CD4-positive, alpha-beta T cell (primary cell): ENCODE data around the gene PCSK1. TPM values are rescaled to one million over a fixed set of nuclear protein-coding genes. Genes with fewer than 3 reads are reported as not detected.
"Not testable (repeated sequence)": the region's sequence is repeated elsewhere in the genome, so short reads cannot be mapped to it uniquely, and the experiment has no call there.

Source experiments
- ATAC-seq: fragments of 200-7000 bp; cut with Tn5 transposase; one replicate; pipeline ENCODE4 v1.10.0; 2022; ENCODE audit warnings: mild to moderate bottlenecking; ENCODE audit not compliant: poor library complexity
- CTCF ChIA-PET: fragments of 350-600 bp; sonication (Branson Sonifier 250); formaldehyde crosslinking; loops from one replicate; lab custom pipeline; 2021; ENCODE audit warnings: antibody characterized with exemption, inconsistent platforms; lab: Charles Lee
- POLR2A ChIA-PET: fragments of 350-600 bp; sonication (Branson Sonifier 250); formaldehyde crosslinking; loops from one replicate; lab custom pipeline; 2021; ENCODE audit warnings: antibody characterized with exemption, inconsistent platforms; lab: Charles Lee
- DNase-seq, 14 experiments: peaks; one replicate each; pipeline ENCODE4 v3.0.0-alpha.2; 2013 to 2020; ENCODE audit warnings: mixed read lengths in 2 of 14
- H3K27ac ChIP-seq, 2 donors: one replicate each; pipeline versions ENCODE4 v1.5.1 to v1.7.0; 2013; ENCODE audit warnings: low read length in 2 of 2, low read depth in 1 of 2, mild to moderate bottlenecking in 1 of 2
- H3K27me3 ChIP-seq, 2 experiments: 1 replicate in 1 of 2; 2 replicates in 1 of 2; pipeline versions ENCODE4 v1.6.1 to v1.7.0; 2013; ENCODE audit warnings: low read length in 2 of 2, control low read depth in 1 of 2, mild to moderate bottlenecking in 1 of 2, moderate library complexity in 1 of 2; ENCODE audit not compliant: insufficient read depth in 2 of 2, control insufficient read depth in 1 of 2
- H3K36me3 ChIP-seq: one replicate; pipeline ENCODE4 v1.6.1; 2013; ENCODE audit warnings: low read length, control low read depth; ENCODE audit not compliant: insufficient read depth
- H3K4me1 ChIP-seq: one replicate; pipeline ENCODE4 v1.6.1; 2013; ENCODE audit warnings: low read length, control low read depth; ENCODE audit not compliant: insufficient read depth
- H3K4me3 ChIP-seq: one replicate; pipeline ENCODE4 v1.5.1; 2013; ENCODE audit warnings: mild to moderate bottlenecking, low read length, moderate library complexity
- H3K9me3 ChIP-seq, 2 experiments: 1 replicate in 1 of 2; 2 replicates in 1 of 2; pipeline versions ENCODE4 v1.6.1 to v1.7.0; 2013; ENCODE audit warnings: low read length in 2 of 2, mild to moderate bottlenecking in 2 of 2, control low read depth in 1 of 2, moderate library complexity in 1 of 2; ENCODE audit not compliant: control insufficient read depth in 1 of 2, insufficient read depth in 1 of 2
- H3K27ac Mint-ChIP-seq: one replicate; pipeline ENCODE4 v1.8.0; 2020; ENCODE audit warnings: mixed read lengths
- H3K27me3 Mint-ChIP-seq: one replicate; pipeline ENCODE4 v1.8.0; 2021; ENCODE audit warnings: mixed read lengths
- H3K36me3 Mint-ChIP-seq: one replicate; pipeline ENCODE4 v1.8.0; 2021; ENCODE audit warnings: low read depth, mixed read lengths
- H3K4me1 Mint-ChIP-seq: one replicate; pipeline ENCODE4 v1.8.0; 2021; ENCODE audit warnings: low read depth, mixed read lengths
- H3K4me3 Mint-ChIP-seq: one replicate; pipeline ENCODE4 v1.8.0; 2020; ENCODE audit warnings: mild to moderate bottlenecking, mixed read lengths
- H3K9me3 Mint-ChIP-seq: one replicate; pipeline ENCODE4 v1.8.0; 2020; ENCODE audit warnings: mixed read lengths
- intact Hi-C, 2 experiments: fragments of 100-400 bp; cut with DNase I in 1 of 2; cut with micrococcal nuclease in 1 of 2; formaldehyde crosslinking; loops; one replicate each; pipeline versions ENCODE4 v1.15.1 to v1.9.0; 2023 to 2025; cut with DNase I, micrococcal nuclease
- total RNA-seq, 174 experiments: library from RNA in 2 of 174; stranded (reverse) in 2 of 174; gene quantifications; one replicate each; pipeline ENCODE4 v1.2.3 and lab custom pipeline; 2021 to 2026
- TF ChIP-seq, protein P1 (sequence below): fragments of 200-600 bp; IDR thresholded peaks from one replicate; pipeline ENCODE4 v1.8.0; 2022; ENCODE audit warnings: antibody characterized with exemption, mild to moderate bottlenecking

Gene PCSK1
- total RNA-seq, 2 experiments from 2014 or later: not detected

DNA sequence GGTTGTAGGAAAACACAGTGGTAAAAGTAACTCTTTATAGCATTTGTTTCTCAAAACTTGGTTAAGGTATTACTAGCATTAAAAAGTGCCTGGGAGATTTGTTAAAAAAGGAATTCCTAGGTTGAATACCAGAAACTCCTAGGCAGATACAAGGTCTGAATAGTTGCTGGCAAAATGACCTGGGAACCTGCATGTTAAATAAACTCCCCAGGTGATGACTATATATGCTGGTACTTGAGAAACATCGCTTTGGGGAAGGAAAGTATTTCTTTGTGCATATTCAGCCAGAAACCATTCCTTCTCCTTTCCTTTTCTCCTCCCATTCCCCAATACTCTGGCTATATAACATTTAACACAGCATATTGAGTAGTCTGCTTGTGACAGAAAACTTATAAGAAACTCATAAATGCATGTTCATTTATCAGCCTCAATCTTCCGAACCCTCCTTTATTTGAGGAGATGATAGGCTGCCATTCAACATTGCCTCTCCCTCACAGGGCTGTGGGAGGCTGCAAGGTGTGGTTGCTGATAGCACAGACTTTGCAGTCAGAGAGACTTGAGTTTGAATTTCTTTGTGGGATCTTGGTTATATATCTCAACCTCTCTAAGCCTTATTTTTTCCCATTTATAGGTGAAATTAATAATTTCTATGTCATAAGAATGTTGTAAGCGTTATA is 28.7 kb downstream of the PCSK1 start:
- H3K4me3 ChIP-seq: no peak overlapping the region
- DNase-seq (no peak), ATAC-seq (no peak)
- H3K27me3 ChIP-seq: no peaks in the 10 kb centered on the region
- intact Hi-C loops: no loop called here
- no peak overlapping the region for H3K27ac Mint-ChIP-seq
- ChIA-PET CTCF (no interaction called here), POLR2A (interaction anchor here (0.6 kb wide), 1 partner anchor 30 kb away, joined by 4 read pairs; no protein-coding TSS in a partner anchor)
- TF ChIP-seq, protein P1, sequence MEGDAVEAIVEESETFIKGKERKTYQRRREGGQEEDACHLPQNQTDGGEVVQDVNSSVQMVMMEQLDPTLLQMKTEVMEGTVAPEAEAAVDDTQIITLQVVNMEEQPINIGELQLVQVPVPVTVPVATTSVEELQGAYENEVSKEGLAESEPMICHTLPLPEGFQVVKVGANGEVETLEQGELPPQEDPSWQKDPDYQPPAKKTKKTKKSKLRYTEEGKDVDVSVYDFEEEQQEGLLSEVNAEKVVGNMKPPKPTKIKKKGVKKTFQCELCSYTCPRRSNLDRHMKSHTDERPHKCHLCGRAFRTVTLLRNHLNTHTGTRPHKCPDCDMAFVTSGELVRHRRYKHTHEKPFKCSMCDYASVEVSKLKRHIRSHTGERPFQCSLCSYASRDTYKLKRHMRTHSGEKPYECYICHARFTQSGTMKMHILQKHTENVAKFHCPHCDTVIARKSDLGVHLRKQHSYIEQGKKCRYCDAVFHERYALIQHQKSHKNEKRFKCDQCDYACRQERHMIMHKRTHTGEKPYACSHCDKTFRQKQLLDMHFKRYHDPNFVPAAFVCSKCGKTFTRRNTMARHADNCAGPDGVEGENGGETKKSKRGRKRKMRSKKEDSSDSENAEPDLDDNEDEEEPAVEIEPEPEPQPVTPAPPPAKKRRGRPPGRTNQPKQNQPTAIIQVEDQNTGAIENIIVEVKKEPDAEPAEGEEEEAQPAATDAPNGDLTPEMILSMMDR: no peak
- no peaks in the 10 kb centered on the region for H3K9me3 Mint-ChIP-seq
- no peak overlapping the region for H3K4me3 Mint-ChIP-seq
- peaks cover under 1% of the 10 kb centered on the region for H3K27me3 Mint-ChIP-seq
- no peaks in the 10 kb centered on the region for H3K4me1 ChIP-seq
- H3K36me3 ChIP-seq: no peaks in the 10 kb centered on the region
- no peaks in the 10 kb centered on the region for H3K4me1 Mint-ChIP-seq
- no peak overlapping the region for H3K27ac ChIP-seq
- H3K9me3 ChIP-seq: no peaks in the 10 kb centered on the region
- no peaks in the 10 kb centered on the region for H3K36me3 Mint-ChIP-seq

- Mint-ChIP-seq H3K36me3 (no peaks in the 10 kb centered on the region), H3K27me3 (peaks cover 5% of the 10 kb centered on the region), H3K27ac (no peak overlapping the region), H3K9me3 (no peaks in the 10 kb centered on the region), H3K4me1 (no peaks in the 10 kb centered on the region), H3K4me3 (no peak overlapping the region)
- POLR2A ChIA-PET: no interaction called here
- DNase-seq (no peak), ATAC-seq (no peak)
- intact Hi-C loops: no loop called here
- no peaks in the 10 kb centered on the region for H3K36me3 ChIP-seq
- no peaks in the 10 kb centered on the region for H3K4me1 ChIP-seq
- no peak overlapping the region for H3K4me3 ChIP-seq
- H3K27me3 ChIP-seq: no peaks in the 10 kb centered on the region
- no peak overlapping the region for H3K27ac ChIP-seq
- TF ChIP-seq, protein P1: no peak
- CTCF ChIA-PET: no interaction called here
- H3K9me3 ChIP-seq: no peaks in the 10 kb centered on the region
Observed at GRCh38 chr5:96402500-96402899, 30.5 kb downstream of the PCSK1 start.

GRCh38 chr5:96396878-96397277 is 36.2 kb downstream of the PCSK1 start:
- H3K4me3 Mint-ChIP-seq: no peak overlapping the region
- no peaks in the 10 kb centered on the region for H3K4me1 Mint-ChIP-seq
- Histone ChIP-seq H3K27ac (no peak overlapping the region), H3K27me3 (peaks cover 0 to 4% of the 10 kb centered on the region in 2 experiments), H3K36me3 (no peaks in the 10 kb centered on the region), H3K4me1 (no peaks in the 10 kb centered on the region), H3K9me3 (no peaks in the 10 kb centered on the region), H3K4me3 (no peak overlapping the region)
- POLR2A ChIA-PET: no interaction called here
- no peaks in the 10 kb centered on the region for H3K36me3 Mint-ChIP-seq
- H3K9me3 Mint-ChIP-seq: peaks cover 5% of the 10 kb centered on the region
- ATAC-seq: no peak
- no peak for DNase-seq
- intact Hi-C loops: no loop called here
- CTCF ChIA-PET: no interaction called here
- TF ChIP-seq, protein P1: no peak
- peaks cover 19% of the 10 kb centered on the region for H3K27me3 Mint-ChIP-seq
- no peak overlapping the region for H3K27ac Mint-ChIP-seq

DNA sequence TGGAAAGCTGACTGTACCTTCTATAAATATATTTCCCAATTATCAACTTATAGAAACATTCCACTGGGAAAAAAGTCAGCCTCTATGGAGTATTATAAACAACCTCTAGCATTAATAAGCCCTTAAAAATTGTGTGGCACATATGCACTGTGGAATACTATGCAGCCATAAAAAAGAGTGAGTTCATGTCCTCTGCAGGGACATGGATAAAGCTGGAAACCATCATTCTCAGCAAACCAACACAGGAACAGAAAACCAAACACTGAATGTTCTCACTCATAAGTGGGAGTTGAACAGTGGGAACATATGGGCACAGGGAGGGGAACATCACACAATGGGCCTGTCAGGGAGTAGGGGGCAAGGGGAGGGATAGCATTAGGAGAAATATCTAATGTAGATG is 37.8 kb downstream of the PCSK1 start:
- POLR2A ChIA-PET, H3K36me3 ChIP-seq, H3K4me1 Mint-ChIP-seq, CTCF ChIA-PET, H3K9me3 Mint-ChIP-seq, DNase-seq, H3K27ac Mint-ChIP-seq, H3K27ac ChIP-seq, H3K4me1 ChIP-seq, H3K4me3 ChIP-seq, H3K27me3 ChIP-seq, ATAC-seq, intact Hi-C loops, H3K4me3 Mint-ChIP-seq, H3K9me3 ChIP-seq, H3K36me3 Mint-ChIP-seq: not testable (repeated sequence)
- H3K27me3 Mint-ChIP-seq: peaks cover 19% of the 10 kb centered on the region
